ENCODE measurements around the gene PDSS2.

- TF ChIP-seq, protein P1, sequence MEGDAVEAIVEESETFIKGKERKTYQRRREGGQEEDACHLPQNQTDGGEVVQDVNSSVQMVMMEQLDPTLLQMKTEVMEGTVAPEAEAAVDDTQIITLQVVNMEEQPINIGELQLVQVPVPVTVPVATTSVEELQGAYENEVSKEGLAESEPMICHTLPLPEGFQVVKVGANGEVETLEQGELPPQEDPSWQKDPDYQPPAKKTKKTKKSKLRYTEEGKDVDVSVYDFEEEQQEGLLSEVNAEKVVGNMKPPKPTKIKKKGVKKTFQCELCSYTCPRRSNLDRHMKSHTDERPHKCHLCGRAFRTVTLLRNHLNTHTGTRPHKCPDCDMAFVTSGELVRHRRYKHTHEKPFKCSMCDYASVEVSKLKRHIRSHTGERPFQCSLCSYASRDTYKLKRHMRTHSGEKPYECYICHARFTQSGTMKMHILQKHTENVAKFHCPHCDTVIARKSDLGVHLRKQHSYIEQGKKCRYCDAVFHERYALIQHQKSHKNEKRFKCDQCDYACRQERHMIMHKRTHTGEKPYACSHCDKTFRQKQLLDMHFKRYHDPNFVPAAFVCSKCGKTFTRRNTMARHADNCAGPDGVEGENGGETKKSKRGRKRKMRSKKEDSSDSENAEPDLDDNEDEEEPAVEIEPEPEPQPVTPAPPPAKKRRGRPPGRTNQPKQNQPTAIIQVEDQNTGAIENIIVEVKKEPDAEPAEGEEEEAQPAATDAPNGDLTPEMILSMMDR (IDR thresholded peaks at IDR 0.05; ENCODE audit: borderline replicate concordance, extremely low read depth, low read length, poor library complexity, severe bottlenecking): no peak
- no peak for TF ChIP-seq EZH2 (IDR thresholded peaks at IDR 0.05; ENCODE audit: borderline replicate concordance, low read depth, low read length, severe bottlenecking)
These were observed 192.4 kb downstream of the PDSS2 start for GRCh38 chr6:107267006-107267405.
